GM18861 (cell line): ENCODE data around the gene EEF1AKMT3.
"Not testable (repeated sequence)": the region's sequence is repeated elsewhere in the genome, so short reads cannot be mapped to it uniquely, and the experiment has no call there.

Source experiments
- ATAC-seq: cut with Tn5 transposase; IDR thresholded peaks from one replicate; pipeline ENCODE4 v1.9.1; 2021; ENCODE audit not compliant: unreplicated experiment

EEF1AKMT3 gene

GRCh38 chr12:57764662-57765002 lies 7.8 kb upstream of the EEF1AKMT3 start:
- no peak for ATAC-seq

DNA sequence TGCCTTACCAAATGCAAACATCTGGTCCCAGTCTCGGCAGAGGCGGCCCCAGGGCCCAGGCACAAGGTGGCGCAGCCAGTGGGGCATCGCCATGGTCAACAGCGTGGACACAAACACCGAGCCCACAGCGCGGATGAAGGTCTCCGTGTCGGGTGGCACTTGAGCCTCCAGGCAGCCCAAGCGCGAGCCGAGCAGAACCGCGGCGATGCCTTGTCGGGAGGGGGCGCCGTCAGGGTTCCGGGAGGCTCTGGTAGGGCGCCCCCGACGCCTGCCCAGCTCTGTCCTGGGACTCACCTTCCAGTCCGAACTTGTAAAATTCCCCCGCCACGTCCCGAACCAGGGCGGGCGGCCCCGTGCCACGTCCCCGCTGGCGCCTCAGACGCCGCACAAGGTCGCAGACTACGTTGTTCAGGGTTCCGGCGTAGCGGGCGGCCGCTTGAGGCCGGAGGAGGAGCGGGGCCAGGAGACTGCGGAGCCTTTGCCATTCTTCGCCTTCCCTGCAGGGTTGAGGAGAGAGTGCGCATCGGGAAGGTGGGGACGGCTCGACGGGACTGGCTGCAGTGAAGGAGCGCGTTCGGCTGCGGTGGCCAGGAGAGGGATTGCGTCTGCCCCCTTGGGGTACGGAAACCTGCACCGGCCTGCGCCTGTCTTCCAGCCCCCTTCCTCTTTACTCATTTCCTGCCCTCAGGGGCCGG lies 7.3 kb upstream of the EEF1AKMT3 start:
- ATAC-seq: no peak

DNA sequence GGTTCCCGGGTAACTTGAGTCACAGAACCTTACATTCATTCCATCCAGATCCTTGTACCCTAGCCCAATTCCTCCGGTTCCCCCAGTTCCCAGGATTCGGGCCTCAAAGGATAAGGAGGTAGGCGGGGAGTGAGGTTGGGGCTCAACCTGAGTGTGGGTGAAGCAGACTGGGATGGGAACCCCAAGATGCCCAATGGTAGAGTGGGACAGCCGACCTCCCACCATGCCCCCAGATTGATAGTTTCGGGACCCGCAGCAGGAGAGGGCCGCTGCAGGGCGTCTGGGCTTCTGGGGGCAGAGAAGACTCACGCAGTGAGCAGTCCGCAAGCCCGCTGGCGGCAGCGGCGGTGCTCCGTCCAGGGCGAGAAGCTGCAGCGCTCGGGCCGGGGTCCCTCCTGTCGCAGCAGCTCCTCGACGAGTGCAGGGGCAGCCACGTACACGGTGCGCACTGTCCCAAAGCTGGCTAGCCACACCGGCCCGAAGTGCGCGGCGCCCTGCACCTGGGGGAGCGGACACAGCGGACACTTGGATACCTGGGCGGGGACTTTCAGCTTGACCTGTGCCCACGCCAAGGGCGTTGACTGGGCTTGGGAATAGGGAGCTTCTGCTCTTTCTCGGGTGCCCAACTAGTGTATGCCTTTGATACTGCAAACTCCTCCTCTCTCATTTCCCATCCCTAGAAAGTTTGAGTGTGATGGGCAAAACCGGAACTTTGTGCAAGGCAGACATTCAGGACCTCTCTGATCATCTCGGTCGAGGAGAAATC lies 6.5 kb upstream of the EEF1AKMT3 start:
- no peak for ATAC-seq

DNA sequence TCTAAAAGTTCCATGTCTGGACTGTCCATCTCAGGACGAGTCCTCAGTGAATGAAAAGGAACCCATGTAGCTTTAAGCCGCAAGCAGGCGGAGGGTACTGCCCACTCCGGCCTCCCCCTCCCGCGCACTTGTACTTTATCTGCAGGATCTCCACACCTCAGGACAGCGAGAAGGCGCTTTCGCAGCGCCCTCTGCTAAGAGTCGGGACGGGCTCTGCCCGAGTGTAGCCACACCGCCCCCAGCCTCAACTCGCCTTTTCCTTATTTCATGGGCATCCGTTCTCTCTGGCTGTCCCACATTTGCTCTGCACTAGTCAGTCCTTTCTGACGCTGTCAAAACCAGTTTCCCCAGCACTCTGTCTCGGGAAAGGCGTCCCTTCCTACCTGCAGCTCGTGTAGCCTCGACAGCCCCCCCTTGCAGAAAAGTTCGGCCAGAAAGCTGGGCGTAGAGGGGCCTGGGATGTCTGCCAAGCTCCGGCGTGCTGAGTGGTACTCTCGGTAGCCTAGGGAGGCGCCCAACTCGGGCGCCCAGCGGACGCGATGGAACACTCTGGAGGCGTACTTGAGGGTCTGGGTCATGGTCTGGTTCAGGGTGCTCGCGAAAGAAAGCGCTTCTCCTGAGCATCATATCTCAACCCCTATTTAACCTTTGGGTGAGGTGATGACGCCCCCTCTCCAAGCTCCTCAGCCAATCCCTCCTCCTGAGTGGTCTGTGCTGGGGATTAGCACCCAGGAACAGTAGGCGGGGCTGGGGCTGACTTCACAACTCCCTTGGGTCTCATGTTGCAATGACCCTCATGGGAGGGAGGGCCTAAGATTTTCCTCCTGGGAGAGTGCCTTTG lies 5.7 kb upstream of the EEF1AKMT3 start, which contains the start of gene CYP27B1:
Gene CYP27B1, minus strand, starts transcription at position 615 of the 841 bp plus-strand sequence. Its CDS starts 37 bp downstream, at position 578.
- ATAC-seq: no peak

DNA sequence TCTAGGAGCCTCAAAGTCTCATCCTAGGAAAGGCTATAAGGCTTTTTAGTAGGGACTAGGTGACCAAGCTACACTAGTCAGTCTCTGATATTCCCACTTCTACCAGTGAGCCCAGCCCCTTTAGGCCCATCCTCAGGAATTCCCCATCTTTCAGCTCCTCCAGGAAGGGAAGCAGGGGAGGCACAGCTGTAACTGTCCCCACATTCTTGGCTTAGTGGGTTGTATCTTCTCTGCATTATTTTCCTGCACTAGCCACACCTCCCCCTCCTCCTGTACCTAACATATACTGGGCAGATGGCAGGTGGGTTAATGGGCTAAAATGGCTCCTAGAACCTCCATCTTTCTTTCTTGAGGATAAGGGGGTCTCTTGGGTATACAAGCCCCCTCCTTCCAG lies 5.1 kb upstream of the EEF1AKMT3 start:
- ATAC-seq: no peak

DNA sequence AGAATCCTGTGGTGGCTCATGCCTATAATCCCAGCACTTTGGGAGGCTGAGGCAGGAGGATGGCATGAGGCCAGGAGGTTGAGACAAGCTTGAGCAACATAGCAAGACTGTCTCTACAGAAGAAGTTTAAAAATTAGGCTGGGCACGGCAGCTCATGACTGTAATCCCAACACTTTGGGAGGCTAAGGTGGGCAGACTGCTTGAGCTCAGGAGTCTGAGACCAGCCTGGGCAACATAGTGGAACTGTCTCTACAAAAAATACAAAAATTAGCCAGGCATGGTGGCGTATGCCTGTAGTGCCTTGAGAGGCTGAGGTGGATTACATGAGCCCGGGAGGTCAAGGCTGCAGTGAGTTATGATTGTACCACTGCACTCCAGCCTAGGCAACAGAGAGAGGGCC lies 4.5 kb upstream of the EEF1AKMT3 start:
- no peak for ATAC-seq

DNA sequence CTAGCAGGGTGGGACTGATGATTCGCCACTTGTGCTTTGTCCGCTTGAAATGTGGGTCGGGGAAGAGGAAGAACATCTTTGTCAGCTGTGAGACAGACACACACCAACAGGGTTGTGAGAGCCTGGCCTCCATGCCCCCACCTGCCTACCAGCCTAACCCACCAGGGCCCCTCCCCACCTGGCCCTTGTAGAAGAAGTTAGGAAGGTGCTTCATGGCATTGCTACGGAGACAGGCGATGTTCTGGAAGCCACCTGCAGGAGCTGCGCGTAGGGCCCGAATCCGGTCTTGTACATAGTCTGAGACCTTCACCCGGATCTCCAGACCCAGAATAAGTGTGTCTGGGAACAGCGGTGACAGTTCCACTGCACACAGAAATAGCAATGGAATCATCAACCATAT lies 2.8 kb upstream of the EEF1AKMT3 start:
- no peak for ATAC-seq

- ATAC-seq: no peak
These were observed 1.7 kb upstream of the EEF1AKMT3 start for GRCh38 chr12:57770734-57771133.

GRCh38 chr12:57771236-57771872 lies 1.1 kb upstream of the EEF1AKMT3 start:
- ATAC-seq: peak; percentile 48

- peak; percentile 62 for ATAC-seq
These were observed 463 bp upstream of the EEF1AKMT3 start, which contains the start of gene METTL1 for GRCh38 chr12:57771873-57772428. Gene METTL1 (minus strand): TSS chr12:57772105. CDS start chr12:57772083, 22 bp downstream.

DNA sequence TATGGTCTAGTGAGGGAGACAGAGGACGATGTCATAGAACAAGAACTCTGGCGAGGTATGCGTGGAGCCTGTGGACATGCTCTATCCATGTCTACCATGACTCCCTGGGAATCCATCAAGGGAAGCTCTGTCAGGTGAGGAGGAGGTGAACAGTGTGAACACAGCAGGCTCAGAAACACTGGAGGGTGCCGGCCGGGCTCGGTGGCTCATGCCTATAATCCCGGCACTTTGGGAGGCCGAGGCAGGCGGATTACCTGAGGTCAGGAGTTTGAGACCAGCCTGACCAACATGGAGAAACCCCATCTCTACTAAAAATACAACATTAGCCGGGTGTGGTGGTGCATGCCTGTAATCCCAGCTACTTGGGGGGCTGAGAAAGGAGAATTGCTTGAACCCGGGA lies 2.2 kb downstream of the EEF1AKMT3 start:
- ATAC-seq: not testable (repeated sequence)

DNA sequence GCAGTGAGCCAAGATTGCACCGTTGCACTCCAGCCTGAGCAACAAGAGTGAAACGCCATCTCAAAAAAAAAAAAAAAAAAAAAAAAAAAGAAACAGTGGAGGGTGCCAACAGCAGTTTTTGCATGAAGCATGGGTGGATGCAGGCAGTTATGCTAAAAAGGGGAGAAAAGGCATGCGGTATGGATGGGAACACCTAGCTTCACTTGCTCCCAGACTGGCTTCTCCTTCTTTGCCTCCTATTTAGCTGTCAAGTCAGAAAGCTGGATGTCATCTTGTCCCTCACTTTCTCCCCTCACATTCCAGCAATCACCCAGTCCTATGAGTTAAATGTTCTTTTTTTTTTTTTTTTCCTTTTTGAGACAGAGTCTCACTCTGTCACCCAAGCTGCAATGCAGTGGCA lies 2.6 kb downstream of the EEF1AKMT3 start:
- no peak for ATAC-seq

DNA sequence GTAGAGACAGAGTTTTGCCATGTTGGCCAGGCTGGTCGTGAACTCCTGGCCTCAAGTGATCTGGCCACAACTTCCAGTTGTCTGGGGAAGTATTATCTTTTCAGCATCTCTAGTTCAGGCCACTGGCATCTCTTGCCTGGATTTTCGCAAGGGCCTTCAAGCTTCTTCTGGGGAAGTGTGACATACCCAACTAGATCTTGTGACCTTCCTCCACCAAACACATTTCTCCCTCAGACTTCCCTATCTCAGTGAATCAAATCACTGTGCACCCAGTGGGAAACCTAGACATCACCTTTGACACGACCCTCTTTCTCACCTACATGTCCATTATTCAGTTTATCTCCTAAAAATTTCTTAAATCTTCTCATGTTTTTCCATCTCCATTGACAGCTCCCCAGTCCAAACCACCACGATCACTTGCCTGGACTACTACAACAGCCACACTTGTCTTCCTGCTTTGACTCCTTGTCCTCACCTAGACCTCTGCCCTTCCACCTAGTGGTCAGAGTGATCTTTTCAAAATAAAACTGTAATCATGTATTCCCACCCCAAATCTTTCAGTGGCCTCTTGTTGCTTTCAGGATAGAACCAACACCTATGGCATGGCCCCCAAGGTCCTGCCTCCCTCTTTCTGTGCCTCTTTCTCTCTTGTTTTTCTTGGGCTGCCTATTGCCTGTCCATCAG lies 3.3 kb downstream of the EEF1AKMT3 start:
- no peak for ATAC-seq

- no peak for ATAC-seq
These were observed 3.8 kb downstream of the EEF1AKMT3 start for GRCh38 chr12:57776247-57776587.

- no peak for ATAC-seq
These were observed 5.0 kb downstream of the EEF1AKMT3 start for GRCh38 chr12:57777367-57777766.

DNA sequence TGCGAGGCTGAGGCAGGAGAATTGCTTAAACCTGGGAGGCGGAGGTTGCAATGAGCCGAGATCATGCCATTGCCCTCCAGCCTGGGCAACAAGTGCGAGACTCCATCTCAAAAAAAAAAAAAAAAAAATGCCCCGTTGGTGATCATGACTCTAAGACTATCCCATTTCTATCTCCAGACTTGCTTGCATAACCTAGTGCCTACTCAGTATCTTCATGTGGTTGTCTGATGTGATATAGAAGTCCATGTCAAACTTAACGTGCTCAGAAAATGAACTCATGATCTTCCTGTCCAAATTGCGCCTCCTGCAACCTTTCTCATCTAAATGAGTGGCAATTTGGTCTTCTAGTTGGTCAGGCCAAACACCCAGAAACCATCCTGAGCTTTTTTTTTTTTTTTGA lies 5.5 kb downstream of the EEF1AKMT3 start:
- no peak for ATAC-seq

DNA sequence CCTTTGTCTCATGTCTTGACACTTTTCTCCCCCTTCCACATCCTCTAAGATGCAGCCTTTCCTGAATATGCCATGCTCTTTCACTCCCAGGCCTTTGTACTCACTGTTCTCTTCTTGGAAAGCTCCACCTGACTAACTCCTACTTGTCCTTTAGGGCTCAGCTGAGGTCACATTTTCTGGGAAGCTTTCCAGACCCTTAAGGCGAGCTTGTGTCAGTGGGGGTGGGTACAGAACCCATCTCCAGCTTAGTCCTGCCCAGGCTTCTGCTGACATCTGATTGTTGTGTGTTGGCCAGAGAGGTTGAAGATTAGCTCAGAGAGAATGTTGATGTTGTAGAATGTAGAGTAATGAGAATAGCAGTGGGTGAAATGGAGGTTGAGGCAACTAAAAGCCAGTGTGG lies 7.3 kb downstream of the EEF1AKMT3 start:
- no peak for ATAC-seq

DNA sequence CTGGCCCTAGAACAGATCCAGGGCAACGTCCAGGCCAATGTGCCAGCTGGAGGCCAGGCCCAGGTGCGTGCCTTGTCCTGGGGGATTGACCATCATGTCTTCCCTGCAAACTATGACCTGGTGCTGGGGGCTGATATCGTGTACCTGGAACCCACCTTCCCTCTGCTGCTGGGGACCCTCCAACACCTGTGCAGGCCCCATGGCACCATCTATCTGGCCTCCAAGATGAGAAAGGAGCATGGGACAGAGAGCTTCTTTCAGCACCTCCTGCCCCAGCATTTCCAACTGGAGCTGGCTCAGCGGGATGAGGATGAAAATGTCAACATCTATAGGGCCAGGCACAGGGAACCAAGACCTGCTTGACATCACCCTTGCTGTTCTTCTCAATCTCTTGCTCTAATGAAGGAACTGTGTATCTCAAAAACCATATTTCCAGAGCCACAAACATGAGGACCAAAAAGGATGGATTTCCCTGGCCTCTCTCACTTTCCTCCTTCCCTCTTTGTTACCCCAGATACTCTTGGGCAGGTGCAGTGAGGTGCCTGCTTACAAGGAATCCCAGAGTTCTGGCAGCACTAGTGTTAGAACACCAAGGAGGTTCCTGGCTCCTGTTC lies 8.0 kb downstream of the EEF1AKMT3 start:
- no peak for ATAC-seq

GRCh38 chr12:57781244-57781643 lies 8.8 kb downstream of the EEF1AKMT3 start:
- no peak for ATAC-seq

DNA sequence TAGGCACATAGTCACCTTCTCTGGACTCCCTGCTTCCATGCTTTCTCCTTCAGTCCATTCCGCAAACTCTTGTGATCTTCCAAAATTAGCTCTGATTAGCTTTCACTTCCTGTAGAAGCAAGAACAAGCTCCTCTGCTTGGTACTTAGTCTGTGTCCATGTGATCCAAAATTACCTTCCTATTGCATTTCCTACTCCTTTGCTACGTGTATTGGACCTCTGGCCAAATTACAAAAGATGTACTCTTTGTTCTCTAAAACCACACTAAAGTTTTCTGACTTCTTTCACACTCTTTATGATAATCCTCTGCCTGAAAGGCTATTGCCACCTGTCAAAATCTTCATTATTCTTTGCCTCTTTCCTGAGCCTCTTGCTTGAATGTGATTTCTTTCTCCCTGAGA lies 9.4 kb downstream of the EEF1AKMT3 start:
- ATAC-seq: no peak
